Right lobe of liver (tissue), 6 donors: ENCODE data around the gene ELF1. TPM values are rescaled to one million over a fixed set of nuclear protein-coding genes. Genes with fewer than 3 reads are reported as not detected.
"Not testable (repeated sequence)": the region's sequence is repeated elsewhere in the genome, so short reads cannot be mapped to it uniquely, and the experiment has no call there.

Experiments used
- ATAC-seq, 4 donors: fragments of 200-7000 bp; cut with Tn5 transposase; one replicate each; pipeline ENCODE4 v1.9.1; 2020; ENCODE audit warnings: mild to moderate bottlenecking in 4 of 4, moderate library complexity in 4 of 4
- DNase-seq, 3 donors: peaks; one replicate each; pipeline ENCODE4 v3.0.0-alpha.2; 2020
- H3K27ac ChIP-seq, 3 donors: fragments of 200-600 bp; one replicate each; pipeline ENCODE4 v1.8.0; 2022
- H3K27me3 ChIP-seq, 2 donors: fragments of 200-600 bp; one replicate each; pipeline ENCODE4 v1.8.0; 2022
- H3K36me3 ChIP-seq, 4 donors: fragments of 200-600 bp; sonication (generic) in 1 of 4; one replicate each; pipeline versions ENCODE4 v1.5.1 to v1.8.0; 2017 to 2022; ENCODE audit warnings: control low read depth in 1 of 4
- H3K4me1 ChIP-seq, 4 donors: fragments of 200-600 bp; sonication (generic) in 1 of 4; one replicate each; pipeline versions ENCODE4 v1.5.1 to v1.8.0; 2017 to 2022; ENCODE audit warnings: control low read depth in 1 of 4
- H3K4me3 ChIP-seq, 3 donors: fragments of 200-600 bp; one replicate each; pipeline ENCODE4 v1.8.0; 2022
- H3K9me3 ChIP-seq, 4 donors: fragments of 200-600 bp; sonication (generic) in 1 of 4; one replicate each; pipeline versions ENCODE4 v1.5.1 to v1.8.0; 2017 to 2022; ENCODE audit warnings: control low read depth in 1 of 4
- CTCF ChIP-seq, 4 donors: fragments of 200-600 bp in 3 of 4; fragments of 450-650 bp in 1 of 4; IDR thresholded peaks; one replicate each; pipeline versions ENCODE4 v1.5.1 to v1.8.0; 2016 to 2022; ENCODE audit warnings: antibody characterized with exemption in 4 of 4, mild to moderate bottlenecking in 2 of 4
- POLR2A ChIP-seq: fragments of 450-650 bp; IDR thresholded peaks from one replicate; pipeline ENCODE4 v1.6.1; 2017; ENCODE audit warnings: antibody characterized with exemption, mild to moderate bottlenecking
- WGBS: methylation state at CpG from one replicate; pipeline ENCODE4 v1.1.6; 2018; ENCODE audit warnings: low coverage, low lambda C conversion rate; ENCODE audit not compliant: insufficient coverage; ENCODE audit errors: missing lambda C conversion rate; 5-methylcytosine and 5-hydroxymethylcytosine counted together
- intact Hi-C, 2 donors: fragments of 100-400 bp; cut with DNase I; formaldehyde crosslinking; loops; one replicate each; pipeline versions ENCODE4 v1.11.2 to v1.14.1; 2022
- total RNA-seq, 6 experiments: library from RNA; depleted of rRNA in 2 of 6; stranded (reverse); fragments of >200 nt in 2 of 6; fragmentation: NEBNext Ultra II Directional in 3 of 6; extraction: Animal tissue kit (Norgen Biotek cat#: 25700) in 3 of 6; gene quantifications; one replicate each; pipeline versions ENCODE4 v1.1.0 to v1.2.4, GENCODE V29; 2016 to 2023
- donor health status: DM: no; HTN: yes; CAD: no.
- donor health status: DM: no; HTN: no; CAD: no.
- donor health status: DM: no; HTN: no; CAD: no.
- donor health status: DM: no; HTN: yes; CAD: no.
- donor health status: DM: no; HTN: yes; CAD: no.

ELF1 gene
- total RNA-seq, 6 experiments from 2014 or later, result 24.1 to 35.4 (median 31.0) TPM

DNA sequence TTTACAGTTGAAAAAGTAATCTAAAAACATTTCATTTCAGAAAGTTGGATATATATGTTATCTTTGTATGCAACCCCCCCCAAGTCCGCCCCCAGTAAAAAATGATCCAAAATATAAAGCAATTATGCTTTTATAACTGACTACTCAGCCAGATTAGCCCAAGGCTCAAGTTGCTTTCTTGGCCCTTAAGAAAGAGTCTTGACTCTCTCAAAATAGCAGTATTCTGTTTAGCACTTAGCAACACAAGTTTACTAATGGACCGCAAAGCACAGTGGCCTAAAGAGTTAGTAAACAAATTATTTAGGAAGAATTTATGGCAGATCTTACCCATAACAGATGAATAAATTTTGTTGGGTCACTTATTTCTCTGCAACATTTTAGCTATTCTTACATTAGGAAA, 86.9 kb downstream of the ELF1 start:
- TF ChIP-seq CTCF (IDR thresholded peaks at IDR 0.05) (no peak), POLR2A (no peak)
- 89% methylated on average over 2 of the region's 2 CpGs for WGBS
- ATAC-seq (no peak), DNase-seq (no peak)
- Histone ChIP-seq H3K27me3 (no peaks in the 10 kb centered on the region), H3K27ac (no peak overlapping the region), H3K4me1 (peaks cover 0 to 6% (median 0%) of the 10 kb centered on the region in 4 donors), H3K36me3 (peaks cover 0 to 26% (median 11%) of the 10 kb centered on the region in 4 donors), H3K4me3 (no peak overlapping the region), H3K9me3 (no peaks in the 10 kb centered on the region)
- intact Hi-C loops, result no loop called here

DNA sequence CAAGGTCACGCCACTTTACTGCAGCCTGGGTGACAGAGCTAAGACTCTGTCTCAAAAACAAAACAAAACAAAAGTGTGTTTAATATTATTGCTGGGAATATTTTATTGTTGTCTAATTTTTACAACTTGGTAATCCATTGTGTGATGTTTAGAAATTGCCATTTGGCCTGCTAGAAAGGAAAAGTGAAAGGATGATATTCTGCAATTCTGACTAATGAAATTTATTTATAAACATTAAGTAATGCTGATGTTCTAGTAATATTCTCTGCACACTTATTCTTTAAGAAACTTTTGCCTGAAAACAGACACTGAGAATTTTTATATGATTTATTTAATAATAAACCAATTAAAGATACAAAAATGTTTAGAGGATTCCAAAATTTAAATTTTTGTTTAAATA, 87.4 kb downstream of the ELF1 start:
- TF ChIP-seq POLR2A (no peak), CTCF (IDR thresholded peaks at IDR 0.05) (no peak)
- 22% methylated on average over 1 of the region's 1 CpG for WGBS
- Histone ChIP-seq H3K4me3 (no peak overlapping the region), H3K27me3 (no peaks in the 10 kb centered on the region), H3K9me3 (no peaks in the 10 kb centered on the region), H3K27ac (no peak overlapping the region), H3K36me3 (peaks cover 0 to 26% (median 11%) of the 10 kb centered on the region in 4 donors), H3K4me1 (peaks cover 0 to 1% (median 0%) of the 10 kb centered on the region in 4 donors)
- intact Hi-C loops, result no loop called here
- DNase-seq (no peak), ATAC-seq (no peak)

DNA sequence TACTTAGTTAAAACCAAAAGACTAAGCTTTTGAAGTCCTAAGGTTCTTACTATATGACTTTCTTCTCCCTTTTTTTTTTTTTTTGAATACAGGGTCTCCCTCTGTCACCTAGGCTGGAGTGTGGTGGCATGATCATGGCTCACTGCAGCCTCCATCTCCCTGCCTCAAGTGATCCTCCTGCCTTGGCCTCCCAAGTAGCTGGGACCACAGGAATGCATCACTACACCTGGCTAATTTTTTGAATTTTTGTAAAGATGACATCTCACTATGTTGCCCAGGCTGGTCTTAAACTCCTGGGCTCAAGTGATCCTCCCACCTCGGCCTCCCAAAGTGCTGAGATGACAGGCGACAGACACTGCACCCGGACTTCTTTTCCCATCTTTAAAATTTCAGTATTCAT, 89.2 kb downstream of the ELF1 start:
- peaks cover 0 to 26% (median 11%) of the 10 kb centered on the region in 4 donors for H3K36me3 ChIP-seq
- ATAC-seq, intact Hi-C loops, H3K27me3 ChIP-seq, H3K27ac ChIP-seq, DNase-seq, H3K4me1 ChIP-seq, H3K4me3 ChIP-seq, H3K9me3 ChIP-seq: not testable (repeated sequence)
- 77% methylated on average over 3 of the region's 3 CpGs for WGBS

DNA sequence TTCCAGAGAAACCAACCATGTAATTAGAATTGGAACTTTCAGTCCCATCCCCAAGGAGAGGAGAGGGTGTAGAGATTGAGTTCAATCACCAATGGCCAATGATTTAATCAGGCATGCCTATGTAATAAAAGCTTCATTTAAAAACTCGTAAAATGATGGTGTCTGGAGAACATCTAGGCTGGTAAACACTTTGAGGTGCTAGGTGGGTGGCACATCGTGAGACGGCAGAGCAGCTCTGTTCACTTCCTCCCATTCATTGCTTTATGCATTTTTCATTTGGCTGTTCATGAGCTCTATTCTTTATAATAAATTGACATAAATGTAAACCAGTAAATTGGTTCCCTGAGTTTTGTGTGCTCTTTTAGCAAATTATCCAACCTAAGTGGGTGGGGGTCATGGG, 90.1 kb downstream of the ELF1 start:
- no peak for TF ChIP-seq POLR2A
- TF ChIP-seq CTCF (IDR thresholded peaks at IDR 0.05), result no peak
- DNase-seq (no peak), ATAC-seq (no peak)
- no peaks in the 10 kb centered on the region for H3K4me1 ChIP-seq
- H3K27me3 ChIP-seq, result no peaks in the 10 kb centered on the region
- intact Hi-C loops, result no loop called here
- no peak overlapping the region for H3K4me3 ChIP-seq
- no peaks in the 10 kb centered on the region for H3K9me3 ChIP-seq
- no peak overlapping the region for H3K27ac ChIP-seq
- peaks cover 0 to 25% (median 10%) of the 10 kb centered on the region in 4 donors for H3K36me3 ChIP-seq
- 85% methylated on average over 3 of the region's 3 CpGs for WGBS

DNA sequence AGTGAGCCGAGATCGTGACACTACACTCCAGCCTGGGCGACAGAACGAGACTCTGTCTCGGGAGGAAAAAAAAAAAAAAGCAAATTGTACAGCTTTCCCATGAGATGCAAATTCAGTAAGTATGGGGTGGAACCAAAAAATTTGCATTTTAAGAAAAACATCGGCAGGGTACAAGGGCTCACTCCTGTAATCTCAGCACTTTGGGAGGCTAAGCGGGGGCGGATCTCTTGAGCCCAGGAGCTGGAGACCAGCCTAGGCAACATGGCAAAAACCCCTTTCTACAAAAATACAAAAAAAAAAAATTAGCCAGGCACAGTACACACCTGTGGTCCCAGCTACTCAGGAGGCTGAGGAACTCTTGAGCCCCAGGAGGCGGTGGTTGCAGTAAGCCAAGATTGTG, 91.2 kb downstream of the ELF1 start:
- 96% methylated on average over 9 of the region's 9 CpGs for WGBS
- no peak overlapping the region for H3K27ac ChIP-seq
- peaks cover 0 to 14% (median 4%) of the 10 kb centered on the region in 4 donors for H3K36me3 ChIP-seq
- H3K27me3 ChIP-seq, result no peaks in the 10 kb centered on the region
- intact Hi-C loops, result no loop called here
- H3K4me1 ChIP-seq, result no peaks in the 10 kb centered on the region
- H3K4me3 ChIP-seq, result no peak overlapping the region
- DNase-seq (no peak), ATAC-seq (no peak)
- no peak for TF ChIP-seq CTCF (IDR thresholded peaks at IDR 0.05)
- no peak for TF ChIP-seq POLR2A
- no peaks in the 10 kb centered on the region for H3K9me3 ChIP-seq
